GM18873 (cell line): ENCODE results near the gene NR3C2.

ENCODE experiments used
- ATAC-seq: cut with Tn5 transposase; IDR thresholded peaks from one replicate; pipeline ENCODE4 v1.9.1; 2021; ENCODE audit warnings: mild to moderate bottlenecking, moderate library complexity, moderate number of reproducible peaks; ENCODE audit not compliant: unreplicated experiment, low FRiP score

Gene NR3C2

GRCh38 chr4:148061795-148062194, 380.4 kb downstream of the NR3C2 start:
- ATAC-seq = no peak

GRCh38 chr4:148061141-148061481, 381.1 kb downstream of the NR3C2 start:
- no peak for ATAC-seq

GRCh38 chr4:148060264-148061140, 381.7 kb downstream of the NR3C2 start:
- no peak for ATAC-seq

- no peak for ATAC-seq
These were observed 382.5 kb downstream of the NR3C2 start for GRCh38 chr4:148059617-148060180.

- ATAC-seq = no peak
These were observed 384.0 kb downstream of the NR3C2 start for GRCh38 chr4:148057984-148058859.

GRCh38 chr4:148057516-148057915, 384.7 kb downstream of the NR3C2 start:
- ATAC-seq = peak; percentile 42

- ATAC-seq = peak; percentile 89
These were observed 385.3 kb downstream of the NR3C2 start for GRCh38 chr4:148056879-148057278.

GRCh38 chr4:148055844-148056243, 386.4 kb downstream of the NR3C2 start:
- ATAC-seq = peak; percentile 32

- ATAC-seq = no peak
These were observed 387.9 kb downstream of the NR3C2 start for GRCh38 chr4:148054275-148054674.

GRCh38 chr4:148053298-148054003, 388.8 kb downstream of the NR3C2 start:
- no peak for ATAC-seq

- ATAC-seq = no peak
These were observed 389.8 kb downstream of the NR3C2 start for GRCh38 chr4:148052448-148052847.

- no peak for ATAC-seq
These were observed 390.8 kb downstream of the NR3C2 start for GRCh38 chr4:148051403-148051802.

- no peak for ATAC-seq
These were observed 393.6 kb downstream of the NR3C2 start for GRCh38 chr4:148048598-148048997.

- ATAC-seq = peak; percentile 96
These were observed 397.3 kb downstream of the NR3C2 start for GRCh38 chr4:148044912-148045352.

- ATAC-seq = no peak
These were observed 397.9 kb downstream of the NR3C2 start for GRCh38 chr4:148044089-148044911.

GRCh38 chr4:148041606-148042329, 400.4 kb downstream of the NR3C2 start:
- ATAC-seq = no peak

- no peak for ATAC-seq
These were observed 407.4 kb downstream of the NR3C2 start for GRCh38 chr4:148034813-148035212.

- ATAC-seq = no peak
These were observed 411.9 kb downstream of the NR3C2 start for GRCh38 chr4:148030193-148030873.
